OCI-LY7 (cell line): ENCODE measurements around the gene TSHZ3. TPM values are rescaled to one million over a fixed set of nuclear protein-coding genes. Genes with fewer than 3 reads are reported as not detected.

Experiments
- BruUV-seq: library from RNA; stranded (reverse); fragments of 400-500 nt; replicated peaks from 2 replicates; lab custom pipeline; 2021; lab: Mats Ljungman, UMichigan
- CTCF ChIA-PET: fragments of 300-600 bp; sonication (Branson Sonifier 250); formaldehyde crosslinking; loops from one replicate; lab custom pipeline; 2022; ENCODE audit warnings: antibody characterized with exemption; ENCODE audit not compliant: unreplicated experiment; lab: Charles Lee
- POLR2A ChIA-PET: fragments of 300-600 bp; sonication (Branson Sonifier 250); formaldehyde crosslinking; loops from one replicate; lab custom pipeline; 2022; ENCODE audit warnings: antibody characterized with exemption; lab: Charles Lee
- DNase-seq: peaks from one replicate; pipeline ENCODE4 v3.0.0-alpha.2; 2015; ENCODE audit warnings: low spot score
- H2AFZ ChIP-seq: fragments of 200-600 bp; sonication (generic), shearing (Covaris generic); 2 replicates; pipeline ENCODE4 v1.6.1; 2014; ENCODE audit warnings: mild to moderate bottlenecking, antibody characterized with exemption, low read length, moderate library complexity
- H3K27ac ChIP-seq: fragments of 200-600 bp; sonication (generic); 2 replicates; pipeline ENCODE4 v1.5.1; 2014; ENCODE audit warnings: mixed run types, low read depth, mild to moderate bottlenecking, moderate library complexity, low read length, inconsistent platforms; ENCODE audit not compliant: poor library complexity, severe bottlenecking
- H3K36me3 ChIP-seq: fragments of 200-600 bp; sonication (generic); 2 replicates; pipeline ENCODE4 v1.6.1; 2014; ENCODE audit warnings: mild to moderate bottlenecking, antibody characterized with exemption, low read length, moderate library complexity, mixed read lengths; ENCODE audit not compliant: insufficient read depth
- H3K4me1 ChIP-seq: fragments of 200-600 bp; sonication (generic); 2 replicates; pipeline ENCODE4 v1.5.1; 2014; ENCODE audit warnings: mild to moderate bottlenecking, low read length; ENCODE audit not compliant: insufficient read depth, poor library complexity, severe bottlenecking
- H3K4me2 ChIP-seq: fragments of 200-600 bp; sonication (generic); 2 replicates; pipeline ENCODE4 v1.6.1; 2014; ENCODE audit warnings: mild to moderate bottlenecking, low read length
- H3K4me3 ChIP-seq: fragments of 200-600 bp; sonication (generic); 2 replicates; pipeline ENCODE4 v1.5.1; 2014; ENCODE audit warnings: mild to moderate bottlenecking, low read depth, low read length; ENCODE audit not compliant: poor library complexity, severe bottlenecking
- H3K79me2 ChIP-seq: fragments of 200-600 bp; sonication (generic); 2 replicates; pipeline ENCODE4 v1.6.1; 2016; ENCODE audit warnings: low read depth, mild to moderate bottlenecking, low read length, moderate library complexity, mixed read lengths; ENCODE audit not compliant: insufficient read depth
- H3K9me2 ChIP-seq: fragments of 200-600 bp; sonication (generic); 2 replicates; pipeline ENCODE4 v1.6.1; 2016; ENCODE audit warnings: mild to moderate bottlenecking, low read length, mixed read lengths; ENCODE audit not compliant: insufficient read depth
- H3K9me3 ChIP-seq: fragments of 200-600 bp; sonication (generic); 2 replicates; pipeline ENCODE4 v1.6.1; 2014; ENCODE audit warnings: mild to moderate bottlenecking, mixed run types, low read length, mixed read lengths
- H4K20me1 ChIP-seq: fragments of 200-600 bp; sonication (generic); 2 replicates; pipeline ENCODE4 v1.6.1; 2014; ENCODE audit warnings: mild to moderate bottlenecking, antibody characterized with exemption, low read length, moderate library complexity, mixed read lengths; ENCODE audit not compliant: insufficient read depth
- EZH2phosphoT487 ChIP-seq: fragments of 200-600 bp; sonication (generic); IDR thresholded peaks from 2 replicates; pipeline ENCODE4 v1.6.1; 2018; ENCODE audit warnings: low read depth, borderline replicate concordance, mild to moderate bottlenecking, mixed run types, antibody characterized with exemption, low read length, moderate library complexity, mixed read lengths
- intact Hi-C: fragments of 100-400 bp; cut with micrococcal nuclease; formaldehyde crosslinking; loops from one replicate; pipeline ENCODE4 v1.10.0; 2022; ENCODE audit not compliant: unreplicated experiment
- total RNA-seq, 2 experiments: library from RNA; depleted of rRNA in 1 of 2; stranded (reverse); fragments of >200 nt in 1 of 2; shearing (Covaris generic) in 1 of 2; gene quantifications; 2 replicates each; pipeline ENCODE4 v1.2.3, GENCODE V29; 2014 to 2022
- TF ChIP-seq, protein P1 (sequence below): fragments of 200-600 bp; sonication (generic); conservative IDR thresholded peaks from 2 replicates; pipeline ENCODE4 v1.5.1; 2014; ENCODE audit warnings: mild to moderate bottlenecking, antibody characterized with exemption, low read length, moderate library complexity, mixed read lengths

The TSHZ3 gene
- total RNA-seq, 2 experiments from 2014 or later = not detected

DNA sequence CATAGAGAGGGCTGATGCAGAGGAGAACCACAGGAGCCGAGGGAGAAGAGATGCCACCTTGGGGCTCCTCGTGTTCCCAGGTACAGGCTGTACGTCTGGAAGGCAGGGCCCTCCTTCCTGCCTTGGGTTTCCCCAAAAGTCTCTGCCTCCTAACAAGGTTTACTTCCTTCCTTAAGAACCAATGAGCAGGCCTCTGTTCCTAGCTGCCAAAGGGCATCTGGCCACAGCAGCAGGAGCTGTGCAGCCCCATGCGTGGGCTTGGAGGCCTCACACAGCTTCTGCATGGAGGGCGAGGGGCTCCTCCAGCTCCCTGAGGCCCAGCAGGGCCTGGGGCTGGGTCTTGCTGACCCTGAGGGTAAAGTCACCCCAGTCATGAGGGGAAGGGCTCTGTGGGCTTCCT lies 40.6 kb upstream of the TSHZ3 start:
- Histone ChIP-seq H3K4me2 (no peak overlapping the region), H3K4me1 (no peaks in the 10 kb centered on the region), H4K20me1 (no peaks in the 10 kb centered on the region), H3K4me3 (no peak overlapping the region), H2AFZ (no peak overlapping the region), H3K36me3 (no peaks in the 10 kb centered on the region), H3K79me2 (no peaks in the 10 kb centered on the region), H3K27ac (no peak overlapping the region), H3K9me2 (no peaks in the 10 kb centered on the region), H3K9me3 (no peaks in the 10 kb centered on the region)
- no TSS peak for BruUV-seq
- TF ChIP-seq, protein P1, sequence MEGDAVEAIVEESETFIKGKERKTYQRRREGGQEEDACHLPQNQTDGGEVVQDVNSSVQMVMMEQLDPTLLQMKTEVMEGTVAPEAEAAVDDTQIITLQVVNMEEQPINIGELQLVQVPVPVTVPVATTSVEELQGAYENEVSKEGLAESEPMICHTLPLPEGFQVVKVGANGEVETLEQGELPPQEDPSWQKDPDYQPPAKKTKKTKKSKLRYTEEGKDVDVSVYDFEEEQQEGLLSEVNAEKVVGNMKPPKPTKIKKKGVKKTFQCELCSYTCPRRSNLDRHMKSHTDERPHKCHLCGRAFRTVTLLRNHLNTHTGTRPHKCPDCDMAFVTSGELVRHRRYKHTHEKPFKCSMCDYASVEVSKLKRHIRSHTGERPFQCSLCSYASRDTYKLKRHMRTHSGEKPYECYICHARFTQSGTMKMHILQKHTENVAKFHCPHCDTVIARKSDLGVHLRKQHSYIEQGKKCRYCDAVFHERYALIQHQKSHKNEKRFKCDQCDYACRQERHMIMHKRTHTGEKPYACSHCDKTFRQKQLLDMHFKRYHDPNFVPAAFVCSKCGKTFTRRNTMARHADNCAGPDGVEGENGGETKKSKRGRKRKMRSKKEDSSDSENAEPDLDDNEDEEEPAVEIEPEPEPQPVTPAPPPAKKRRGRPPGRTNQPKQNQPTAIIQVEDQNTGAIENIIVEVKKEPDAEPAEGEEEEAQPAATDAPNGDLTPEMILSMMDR = no peak
- TF ChIP-seq EZH2phosphoT487 = no peak
- intact Hi-C loops = no loop called here
- DNase-seq = no peak
- ChIA-PET POLR2A (no interaction called here), CTCF (no interaction called here)

DNA sequence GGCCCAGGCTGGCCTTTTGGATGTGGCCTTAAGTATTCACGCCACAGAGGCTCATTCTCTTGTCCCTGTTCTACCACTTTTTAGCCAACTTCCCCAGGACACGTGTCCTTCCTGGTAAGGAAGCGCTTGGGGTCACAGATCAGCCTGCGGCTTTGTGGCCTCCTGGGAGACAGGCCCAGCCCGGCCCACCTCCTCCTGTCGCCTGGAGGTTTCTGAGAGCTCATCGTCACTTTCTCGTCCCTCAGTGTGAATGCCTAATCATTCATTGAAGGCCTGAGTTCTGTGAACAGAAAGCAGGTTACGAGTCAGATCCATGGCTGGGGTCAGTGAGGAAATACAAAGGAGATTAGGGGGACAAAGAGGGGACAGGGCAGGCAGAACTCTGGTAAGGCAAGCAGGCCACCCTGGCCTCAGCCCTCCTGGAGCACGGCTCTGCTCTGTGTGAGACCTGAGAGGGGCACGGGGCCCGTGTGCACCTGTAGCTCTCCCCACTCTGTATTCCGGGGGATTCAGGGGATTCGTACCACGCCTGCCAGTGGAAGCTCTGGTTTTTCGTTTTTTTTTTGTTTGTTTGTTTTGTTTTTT lies 38.6 kb upstream of the TSHZ3 start:
- no peaks in the 10 kb centered on the region for H3K79me2 ChIP-seq
- H3K4me3 ChIP-seq = no peak overlapping the region
- H3K4me2 ChIP-seq = no peak overlapping the region
- H3K27ac ChIP-seq = no peak overlapping the region
- H3K36me3 ChIP-seq = no peaks in the 10 kb centered on the region
- no peaks in the 10 kb centered on the region for H4K20me1 ChIP-seq
- intact Hi-C loops = no loop called here
- ChIA-PET CTCF (no interaction called here), POLR2A (no interaction called here)
- no peaks in the 10 kb centered on the region for H3K9me2 ChIP-seq
- TF ChIP-seq EZH2phosphoT487 = no peak
- TF ChIP-seq, protein P1 = no peak
- H3K4me1 ChIP-seq = no peaks in the 10 kb centered on the region
- no peak overlapping the region for H2AFZ ChIP-seq
- no TSS peak for BruUV-seq
- no peaks in the 10 kb centered on the region for H3K9me3 ChIP-seq
- no peak for DNase-seq

DNA sequence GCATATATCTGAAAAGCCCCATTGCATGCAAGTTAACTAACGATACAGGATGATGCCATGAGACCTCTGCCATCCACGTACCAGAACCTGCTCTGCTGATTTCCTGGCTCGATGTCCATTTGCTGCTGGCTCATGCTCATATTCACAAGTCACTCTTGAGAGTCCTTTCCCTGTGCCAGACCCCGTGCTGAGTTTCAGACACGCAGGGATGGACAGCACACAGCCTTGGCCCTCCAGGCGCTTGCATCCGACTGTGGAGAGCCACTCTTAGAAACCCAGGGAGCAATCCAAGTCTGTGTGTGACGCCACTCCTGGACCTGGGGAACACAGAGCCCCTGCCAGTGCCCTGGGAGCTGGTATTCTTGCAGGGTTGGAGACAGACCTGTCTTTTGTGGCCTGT lies 37.6 kb upstream of the TSHZ3 start:
- intact Hi-C loops = no loop called here
- Histone ChIP-seq H3K9me2 (no peaks in the 10 kb centered on the region), H2AFZ (no peak overlapping the region), H3K4me3 (no peak overlapping the region), H3K4me2 (no peak overlapping the region), H3K36me3 (no peaks in the 10 kb centered on the region), H3K27ac (no peak overlapping the region), H3K9me3 (no peaks in the 10 kb centered on the region), H3K79me2 (no peaks in the 10 kb centered on the region), H3K4me1 (no peaks in the 10 kb centered on the region), H4K20me1 (no peaks in the 10 kb centered on the region)
- DNase-seq = no peak
- no peak for TF ChIP-seq EZH2phosphoT487
- TF ChIP-seq, protein P1 = no peak
- no TSS peak for BruUV-seq
- CTCF ChIA-PET = no interaction called here
- POLR2A ChIA-PET = no interaction called here
